ENCODE results near the gene ASTN2.

Gene ASTN2

GRCh38 chr9:117156771-117157535 lies 257.9 kb downstream of the ASTN2 start:
- DNase-seq, result no peak

- no peak for DNase-seq
Measured at GRCh38 chr9:117156144-117156688, 258.6 kb downstream of the ASTN2 start.

GRCh38 chr9:117153021-117153420 lies 261.8 kb downstream of the ASTN2 start:
- DNase-seq, result no peak

- DNase-seq, result no peak
Measured at GRCh38 chr9:117151716-117152115, 263.1 kb downstream of the ASTN2 start.

- DNase-seq, result no peak
Measured at GRCh38 chr9:117149996-117150395, 264.9 kb downstream of the ASTN2 start.

GRCh38 chr9:117145811-117146490 lies 268.9 kb downstream of the ASTN2 start:
- DNase-seq, result no peak

GRCh38 chr9:117145081-117145480 lies 269.8 kb downstream of the ASTN2 start:
- no peak for DNase-seq

- no peak for DNase-seq
Measured at GRCh38 chr9:117138231-117138630, 276.6 kb downstream of the ASTN2 start.

GRCh38 chr9:117136461-117136860 lies 278.4 kb downstream of the ASTN2 start:
- DNase-seq, result no peak

- no peak for DNase-seq
Measured at GRCh38 chr9:117135501-117136098, 279.3 kb downstream of the ASTN2 start.

- no peak for DNase-seq
Measured at GRCh38 chr9:117134826-117135500, 279.9 kb downstream of the ASTN2 start.

GRCh38 chr9:117126871-117127270 lies 288.0 kb downstream of the ASTN2 start:
- no peak for DNase-seq

GRCh38 chr9:117125531-117125930 lies 289.3 kb downstream of the ASTN2 start:
- DNase-seq, result no peak

- no peak for DNase-seq
Measured at GRCh38 chr9:117123729-117124128, 291.1 kb downstream of the ASTN2 start.

GRCh38 chr9:117122953-117123352 lies 291.9 kb downstream of the ASTN2 start:
- no peak for DNase-seq

GRCh38 chr9:117122102-117122501 lies 292.8 kb downstream of the ASTN2 start:
- DNase-seq, result no peak

GRCh38 chr9:117121316-117121715 lies 293.5 kb downstream of the ASTN2 start:
- no peak for DNase-seq

GRCh38 chr9:117120061-117120460 lies 294.8 kb downstream of the ASTN2 start:
- DNase-seq, result no peak

- no peak for DNase-seq
Measured at GRCh38 chr9:117116084-117116483, 298.8 kb downstream of the ASTN2 start.

- no peak for DNase-seq
Measured at GRCh38 chr9:117114768-117115167, 300.1 kb downstream of the ASTN2 start.

GRCh38 chr9:117104716-117105495 lies 310.0 kb downstream of the ASTN2 start:
- DNase-seq, result no peak

- no peak for DNase-seq
Measured at GRCh38 chr9:117104206-117104605, 310.7 kb downstream of the ASTN2 start.

Measured in NCI-H526 treated with DMSO at 0.1 percent for 48 hours (cell line).